GM12801 (cell line): Measurements from ENCODE around the gene GALC.

Experiments
- TF ChIP-seq, protein P1 (sequence below): IDR thresholded peaks from one replicate; pipeline ENCODE4 v1.5.1; 2011; ENCODE audit warnings: control low read depth; ENCODE audit not compliant: insufficient read length; ENCODE audit errors: extremely low read depth

The GALC gene

DNA sequence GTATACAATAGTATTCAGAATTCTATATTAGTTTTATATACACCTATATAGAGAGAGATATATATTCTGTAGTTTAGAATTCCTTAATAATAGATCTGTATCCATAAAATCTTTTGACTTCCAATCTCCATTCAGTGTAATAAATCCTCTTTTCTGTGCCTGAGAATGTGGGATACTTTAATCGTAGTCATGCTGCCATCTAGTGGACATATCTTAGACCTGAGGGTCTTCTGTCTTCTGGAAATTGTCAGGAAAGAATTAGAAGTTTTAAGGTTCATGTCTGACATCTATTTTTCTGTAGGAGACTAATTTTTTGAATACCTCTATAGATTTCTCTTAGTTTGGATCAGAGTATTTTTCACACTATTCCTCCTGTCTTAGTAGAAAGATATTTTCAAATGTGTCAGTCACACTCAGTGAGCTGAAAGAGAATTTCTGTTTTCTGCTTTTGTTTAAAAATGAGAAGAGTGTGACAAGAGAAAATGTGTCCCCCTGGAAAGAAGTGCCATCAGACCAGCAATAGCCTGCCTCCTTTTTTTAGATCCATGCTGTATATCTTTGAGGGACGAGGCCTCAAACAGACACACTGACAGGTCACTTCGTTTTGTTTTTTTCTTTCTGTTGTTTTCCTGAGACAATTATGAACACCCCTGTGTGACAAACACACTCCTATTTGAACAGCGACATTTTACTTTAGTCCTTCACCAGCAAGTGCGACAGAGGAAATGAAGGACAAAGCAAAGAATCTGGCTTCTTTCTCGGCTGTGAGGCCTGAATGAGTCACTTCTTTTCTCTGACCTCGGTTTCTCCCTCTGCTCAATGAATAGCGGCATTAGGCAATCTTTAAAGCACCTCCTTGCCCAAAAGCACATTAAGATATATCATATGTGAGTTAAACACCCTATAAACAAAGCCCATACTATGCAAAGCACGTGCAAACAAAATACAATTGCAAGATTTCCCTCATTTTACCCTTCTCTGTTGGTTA lies 96.3 kb downstream of the GALC start:
- TF ChIP-seq, protein P1, sequence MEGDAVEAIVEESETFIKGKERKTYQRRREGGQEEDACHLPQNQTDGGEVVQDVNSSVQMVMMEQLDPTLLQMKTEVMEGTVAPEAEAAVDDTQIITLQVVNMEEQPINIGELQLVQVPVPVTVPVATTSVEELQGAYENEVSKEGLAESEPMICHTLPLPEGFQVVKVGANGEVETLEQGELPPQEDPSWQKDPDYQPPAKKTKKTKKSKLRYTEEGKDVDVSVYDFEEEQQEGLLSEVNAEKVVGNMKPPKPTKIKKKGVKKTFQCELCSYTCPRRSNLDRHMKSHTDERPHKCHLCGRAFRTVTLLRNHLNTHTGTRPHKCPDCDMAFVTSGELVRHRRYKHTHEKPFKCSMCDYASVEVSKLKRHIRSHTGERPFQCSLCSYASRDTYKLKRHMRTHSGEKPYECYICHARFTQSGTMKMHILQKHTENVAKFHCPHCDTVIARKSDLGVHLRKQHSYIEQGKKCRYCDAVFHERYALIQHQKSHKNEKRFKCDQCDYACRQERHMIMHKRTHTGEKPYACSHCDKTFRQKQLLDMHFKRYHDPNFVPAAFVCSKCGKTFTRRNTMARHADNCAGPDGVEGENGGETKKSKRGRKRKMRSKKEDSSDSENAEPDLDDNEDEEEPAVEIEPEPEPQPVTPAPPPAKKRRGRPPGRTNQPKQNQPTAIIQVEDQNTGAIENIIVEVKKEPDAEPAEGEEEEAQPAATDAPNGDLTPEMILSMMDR = no peak

DNA sequence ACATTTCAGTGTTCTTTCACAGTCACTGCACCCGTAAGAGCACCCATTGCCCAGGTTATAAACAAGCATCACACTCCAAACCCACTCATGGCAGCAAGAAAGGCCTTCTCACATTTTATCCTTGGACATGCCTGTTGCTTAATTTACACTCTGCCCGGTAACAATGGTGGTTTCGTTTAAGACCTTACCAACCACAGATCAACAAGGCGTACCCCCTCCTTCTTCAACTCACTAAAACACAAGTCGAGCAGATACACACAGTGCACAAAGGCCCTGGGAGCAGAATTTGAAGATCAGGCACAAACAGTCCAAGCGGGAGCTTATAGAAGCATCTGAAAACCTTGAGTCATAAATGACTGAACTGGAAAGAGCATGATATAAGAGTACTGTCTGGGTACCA lies 98.1 kb downstream of the GALC start:
- TF ChIP-seq, protein P1 = no peak

DNA sequence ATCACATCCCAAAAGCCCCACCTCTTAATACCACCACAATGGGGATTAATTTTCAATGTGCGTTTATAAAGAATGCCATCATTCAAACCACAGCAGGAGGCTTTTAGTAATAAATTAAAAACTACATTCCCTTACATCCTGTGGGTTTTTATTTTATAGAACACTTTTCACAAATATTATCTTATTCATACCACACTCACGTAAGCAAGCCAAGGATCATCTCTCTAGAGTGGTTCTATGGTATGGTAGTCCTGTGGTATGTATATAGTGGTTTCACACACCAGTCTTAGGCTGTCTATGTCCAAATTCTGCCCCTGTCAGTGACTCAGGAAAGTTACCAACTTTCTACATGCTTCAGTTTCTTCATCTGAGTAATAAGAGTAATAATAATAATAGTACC lies 100.2 kb downstream of the GALC start:
- TF ChIP-seq, protein P1 = no peak

DNA sequence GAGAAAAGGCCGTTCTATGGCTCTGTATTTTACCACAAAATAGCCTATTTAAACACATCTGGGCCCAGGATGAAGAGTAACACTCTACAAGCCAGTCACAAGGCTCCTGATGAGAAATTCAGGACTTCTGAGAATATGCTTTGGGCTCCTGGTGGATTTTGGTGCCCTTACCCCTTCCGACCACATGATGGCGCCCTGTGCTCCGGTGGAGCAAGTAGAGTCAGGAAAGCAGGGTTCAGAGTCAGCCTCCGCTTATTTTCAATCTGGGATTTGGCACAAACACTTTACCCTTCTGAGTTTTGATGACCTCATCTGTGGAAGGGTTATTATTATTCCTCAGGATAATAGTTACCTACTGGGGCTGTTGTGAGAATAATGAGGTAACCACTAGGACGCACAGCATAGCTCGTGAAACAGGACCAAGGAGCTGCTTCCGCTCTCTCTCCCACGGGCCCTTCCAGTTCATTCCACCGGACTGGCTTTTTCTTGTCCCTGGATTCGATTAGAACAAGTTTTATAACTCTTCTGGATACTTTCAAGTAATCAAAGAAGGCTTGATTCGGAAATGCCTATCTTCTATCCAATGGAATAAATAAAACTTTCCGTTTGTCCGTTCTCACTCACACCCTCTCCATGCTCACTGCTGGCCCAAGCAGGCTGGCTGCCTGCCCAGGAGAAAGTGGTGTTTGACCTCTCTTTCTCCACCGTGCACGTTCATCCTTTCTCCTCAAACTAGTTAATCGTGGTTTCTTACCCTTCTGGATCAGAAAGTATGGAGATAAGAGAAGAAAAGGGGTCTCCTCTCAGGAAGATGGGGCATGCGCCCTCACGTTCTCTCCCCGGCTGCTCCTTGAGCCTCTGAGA lies 104.6 kb downstream of the GALC start:
- TF ChIP-seq, protein P1 = no peak

DNA sequence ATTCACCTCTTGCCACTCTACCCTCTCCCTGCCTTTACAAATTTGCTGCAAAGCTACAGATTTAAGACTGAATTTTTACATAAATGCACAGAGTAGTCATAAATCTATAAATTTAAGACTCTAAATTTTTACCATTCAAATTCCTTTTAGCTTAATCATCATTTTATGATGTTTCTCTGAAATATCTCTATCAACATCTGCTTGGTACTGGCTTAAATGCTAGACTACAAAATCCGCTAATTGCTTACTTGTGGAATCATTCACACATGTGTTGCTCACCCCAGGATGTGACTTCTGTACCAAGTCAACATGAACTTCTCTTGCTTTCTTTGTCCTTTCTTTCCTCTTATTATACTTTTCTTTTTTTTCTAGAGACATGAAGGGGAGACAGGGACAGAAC lies 109.2 kb downstream of the GALC start:
- TF ChIP-seq, protein P1 = no peak
